ENCODE data around the gene AP2A2.

- no peak for TF ChIP-seq CTCF (conservative IDR thresholded peaks at IDR 0.05)
- TF ChIP-seq EZH2 (IDR thresholded peaks at IDR 0.05; ENCODE audit: low read depth) = no peak
Measured at GRCh38 chr11:963852-964251, 38.2 kb downstream of the AP2A2 start.

All from PC-9 (cell line).